ENCODE measurements around the gene CFB. TPM values are rescaled to one million over a fixed set of nuclear protein-coding genes. Genes with fewer than 3 reads are reported as not detected.

CFB gene
- polyA plus RNA-seq, 1 of the 3 experiments (the other 2 are of a cell fraction): 42.1 TPM

DNA sequence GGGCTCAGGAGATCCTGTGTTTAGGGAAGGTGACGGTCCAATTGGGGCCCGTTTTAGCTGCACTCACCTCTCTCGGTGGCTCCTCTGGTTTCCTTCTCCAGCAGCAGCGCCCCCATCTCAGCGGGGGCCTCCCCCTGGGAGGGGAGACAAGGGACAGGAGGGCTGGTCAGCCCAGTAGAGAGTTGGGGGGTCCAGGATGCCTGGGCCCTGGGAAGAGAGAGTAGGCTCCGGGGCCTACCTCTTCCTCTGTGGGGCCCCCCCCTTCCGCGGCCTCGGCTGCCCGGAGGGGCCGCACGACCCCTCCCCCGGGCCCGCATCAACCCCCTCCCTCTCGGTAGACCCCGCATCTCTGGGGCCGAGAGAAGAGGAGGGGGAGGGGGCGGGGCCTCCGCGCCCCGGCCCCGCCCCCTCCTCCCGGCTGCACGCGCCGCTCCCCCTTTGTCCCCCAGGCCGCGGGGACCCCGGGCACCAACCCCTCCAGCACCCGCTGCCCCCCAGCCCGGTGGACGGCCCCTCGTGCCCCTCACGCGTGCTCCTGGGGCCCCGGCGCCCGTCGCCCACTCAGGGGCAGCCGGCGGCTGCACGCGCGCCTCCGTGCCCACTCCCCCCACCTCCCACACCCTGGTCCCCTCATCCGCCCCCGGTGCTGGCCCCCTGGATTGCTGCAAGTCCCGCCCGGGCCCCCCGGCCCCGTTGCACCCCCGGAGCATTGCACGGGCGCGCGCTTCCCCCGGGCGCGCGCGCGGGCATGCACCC lies 48.9 kb upstream of the CFB start:
- WGBS (ENCODE audit: low lambda C conversion rate): 6% methylated on average over 35 of the region's 62 CpGs
- H3K9ac ChIP-seq: peak overlapping the region; percentile 76
- H3K27ac ChIP-seq (ENCODE audit: low read depth in 2 of 2, low read length in 1 of 2): peak overlapping the region in 1 of 2 experiments; percentile 80; a peak in 2 of 4 replicates
- H3K4me2 ChIP-seq: peak overlapping the region; percentile 87
- no peaks in the 10 kb centered on the region for H4K20me1 ChIP-seq (ENCODE audit: insufficient read depth)
- H3F3A ChIP-seq (replicated peaks; ENCODE audit: insufficient read depth): peaks cover 6% of the 10 kb centered on the region
- peak overlapping the region; percentile 89 to 94 for H3K4me3 ChIP-seq (ENCODE audit: low read depth in 2 of 2, low read length in 1 of 2)
- ChIA-PET POLR2A (interaction anchor here (0.6 to 1.8 kb wide), 7 partner anchors 23 to 232 kb away, joined by 3 to 5 read pairs (median 3); partner anchors contain the start of genes HSPA1A, HSPA1L, MSH5 and NEU1), CTCF (interaction anchor here (0.8 to 1.6 kb wide), 8 partner anchors 8 to 351 kb away, joined by 3 to 8 read pairs (median 3); partner anchors contain the start of genes ATP6V1G2 and DDAH2)
- peak; percentile 90 for DNase-seq
- H3K9me3 ChIP-seq: no peaks in the 10 kb centered on the region
- no peaks in the 10 kb centered on the region for H3K9me2 ChIP-seq
- H3K4me1 ChIP-seq (ENCODE audit: control insufficient read depth in 1 of 2, insufficient read depth in 2 of 2, low read depth in 1 of 2, low read length in 1 of 2): peaks cover 5 to 34% of the 10 kb centered on the region in 2 experiments
- H3K27me3 ChIP-seq (ENCODE audit: insufficient read depth): no peaks in the 10 kb centered on the region
- H3K79me2 ChIP-seq (ENCODE audit: insufficient read depth): peaks cover 20% of the 10 kb centered on the region; the same call in 1 of the 2 replicates
- H3K36me3 ChIP-seq (replicated peaks in 1 of 2; ENCODE audit: control insufficient read depth in 1 of 2, insufficient read depth in 2 of 2, low read length in 1 of 2): peaks cover 24 to 29% of the 10 kb centered on the region in 2 experiments
- TF ChIP-seq TAF1 (IDR thresholded peaks at IDR 0.05; ENCODE audit: borderline replicate concordance, low read depth, low read length) (no peak), RFX5 (IDR thresholded peaks at IDR 0.05; ENCODE audit: low read length) (no peak), NFIC (IDR thresholded peaks at IDR 0.05; ENCODE audit: borderline replicate concordance) (no peak), MXI1 (IDR thresholded peaks at IDR 0.05; ENCODE audit: low read depth, low read length) (no peak), RAD21 (IDR thresholded peaks at IDR 0.05; ENCODE audit: low read length) (no peak)
- TF ChIP-seq, protein P1, sequence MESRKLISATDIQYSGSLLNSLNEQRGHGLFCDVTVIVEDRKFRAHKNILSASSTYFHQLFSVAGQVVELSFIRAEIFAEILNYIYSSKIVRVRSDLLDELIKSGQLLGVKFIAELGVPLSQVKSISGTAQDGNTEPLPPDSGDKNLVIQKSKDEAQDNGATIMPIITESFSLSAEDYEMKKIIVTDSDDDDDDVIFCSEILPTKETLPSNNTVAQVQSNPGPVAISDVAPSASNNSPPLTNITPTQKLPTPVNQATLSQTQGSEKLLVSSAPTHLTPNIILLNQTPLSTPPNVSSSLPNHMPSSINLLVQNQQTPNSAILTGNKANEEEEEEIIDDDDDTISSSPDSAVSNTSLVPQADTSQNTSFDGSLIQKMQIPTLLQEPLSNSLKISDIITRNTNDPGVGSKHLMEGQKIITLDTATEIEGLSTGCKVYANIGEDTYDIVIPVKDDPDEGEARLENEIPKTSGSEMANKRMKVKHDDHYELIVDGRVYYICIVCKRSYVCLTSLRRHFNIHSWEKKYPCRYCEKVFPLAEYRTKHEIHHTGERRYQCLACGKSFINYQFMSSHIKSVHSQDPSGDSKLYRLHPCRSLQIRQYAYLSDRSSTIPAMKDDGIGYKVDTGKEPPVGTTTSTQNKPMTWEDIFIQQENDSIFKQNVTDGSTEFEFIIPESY (IDR thresholded peaks at IDR 0.05; ENCODE audit: borderline replicate concordance, low read depth): no peak
- TF ChIP-seq, protein P2, sequence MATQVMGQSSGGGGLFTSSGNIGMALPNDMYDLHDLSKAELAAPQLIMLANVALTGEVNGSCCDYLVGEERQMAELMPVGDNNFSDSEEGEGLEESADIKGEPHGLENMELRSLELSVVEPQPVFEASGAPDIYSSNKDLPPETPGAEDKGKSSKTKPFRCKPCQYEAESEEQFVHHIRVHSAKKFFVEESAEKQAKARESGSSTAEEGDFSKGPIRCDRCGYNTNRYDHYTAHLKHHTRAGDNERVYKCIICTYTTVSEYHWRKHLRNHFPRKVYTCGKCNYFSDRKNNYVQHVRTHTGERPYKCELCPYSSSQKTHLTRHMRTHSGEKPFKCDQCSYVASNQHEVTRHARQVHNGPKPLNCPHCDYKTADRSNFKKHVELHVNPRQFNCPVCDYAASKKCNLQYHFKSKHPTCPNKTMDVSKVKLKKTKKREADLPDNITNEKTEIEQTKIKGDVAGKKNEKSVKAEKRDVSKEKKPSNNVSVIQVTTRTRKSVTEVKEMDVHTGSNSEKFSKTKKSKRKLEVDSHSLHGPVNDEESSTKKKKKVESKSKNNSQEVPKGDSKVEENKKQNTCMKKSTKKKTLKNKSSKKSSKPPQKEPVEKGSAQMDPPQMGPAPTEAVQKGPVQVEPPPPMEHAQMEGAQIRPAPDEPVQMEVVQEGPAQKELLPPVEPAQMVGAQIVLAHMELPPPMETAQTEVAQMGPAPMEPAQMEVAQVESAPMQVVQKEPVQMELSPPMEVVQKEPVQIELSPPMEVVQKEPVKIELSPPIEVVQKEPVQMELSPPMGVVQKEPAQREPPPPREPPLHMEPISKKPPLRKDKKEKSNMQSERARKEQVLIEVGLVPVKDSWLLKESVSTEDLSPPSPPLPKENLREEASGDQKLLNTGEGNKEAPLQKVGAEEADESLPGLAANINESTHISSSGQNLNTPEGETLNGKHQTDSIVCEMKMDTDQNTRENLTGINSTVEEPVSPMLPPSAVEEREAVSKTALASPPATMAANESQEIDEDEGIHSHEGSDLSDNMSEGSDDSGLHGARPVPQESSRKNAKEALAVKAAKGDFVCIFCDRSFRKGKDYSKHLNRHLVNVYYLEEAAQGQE (IDR thresholded peaks at IDR 0.05; ENCODE audit: low read depth, low read length): no peak
- TF ChIP-seq, protein P3, sequence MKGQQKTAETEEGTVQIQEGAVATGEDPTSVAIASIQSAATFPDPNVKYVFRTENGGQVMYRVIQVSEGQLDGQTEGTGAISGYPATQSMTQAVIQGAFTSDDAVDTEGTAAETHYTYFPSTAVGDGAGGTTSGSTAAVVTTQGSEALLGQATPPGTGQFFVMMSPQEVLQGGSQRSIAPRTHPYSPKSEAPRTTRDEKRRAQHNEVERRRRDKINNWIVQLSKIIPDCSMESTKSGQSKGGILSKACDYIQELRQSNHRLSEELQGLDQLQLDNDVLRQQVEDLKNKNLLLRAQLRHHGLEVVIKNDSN (IDR thresholded peaks at IDR 0.05; ENCODE audit: borderline replicate concordance, low read depth): no peak
- peak overlapping the region; percentile 59; the same call in 1 of the 2 replicates for H2AFZ ChIP-seq (ENCODE audit: low read depth)
